GM19328 (cell line): Measurements from ENCODE around the gene SQOR.
"Not testable (repeated sequence)": the region's sequence is repeated elsewhere in the genome, so short reads cannot be mapped to it uniquely, and the experiment has no call there.

Source experiments
- ATAC-seq: cut with Tn5 transposase; IDR thresholded peaks from one replicate; pipeline ENCODE4 v1.9.1; 2021; ENCODE audit warnings: mild to moderate bottlenecking, moderate library complexity; ENCODE audit not compliant: unreplicated experiment

Gene SQOR

GRCh38 chr15:45630917-45631691 lies 3.7 kb upstream of the SQOR start:
- no peak for ATAC-seq

- no peak for ATAC-seq
Observed at GRCh38 chr15:45631776-45632175, 3.1 kb upstream of the SQOR start.

DNA sequence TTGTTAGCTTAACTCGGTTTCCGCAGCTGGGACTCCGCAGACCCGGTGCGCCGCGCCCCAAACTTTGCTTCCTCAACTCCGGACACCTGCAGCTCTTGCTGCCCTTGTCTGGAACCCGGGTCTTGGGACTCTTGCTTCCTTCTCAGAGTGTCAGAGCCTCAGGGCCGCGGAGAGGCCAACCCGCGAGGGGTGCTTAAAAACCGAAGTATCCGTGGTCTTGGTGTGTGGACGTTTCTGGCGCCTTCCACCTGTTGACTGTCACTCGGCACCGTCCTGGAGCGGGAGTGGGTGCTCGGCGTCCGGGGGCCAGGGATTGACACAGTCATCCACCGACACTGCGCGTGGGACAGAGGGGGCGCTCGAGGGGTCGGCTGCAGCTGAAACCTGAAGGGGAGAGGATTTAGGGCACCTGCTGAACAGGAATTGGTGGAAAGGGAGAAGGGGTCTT lies 386 bp downstream of the SQOR start:
- ATAC-seq: peak; percentile 31

DNA sequence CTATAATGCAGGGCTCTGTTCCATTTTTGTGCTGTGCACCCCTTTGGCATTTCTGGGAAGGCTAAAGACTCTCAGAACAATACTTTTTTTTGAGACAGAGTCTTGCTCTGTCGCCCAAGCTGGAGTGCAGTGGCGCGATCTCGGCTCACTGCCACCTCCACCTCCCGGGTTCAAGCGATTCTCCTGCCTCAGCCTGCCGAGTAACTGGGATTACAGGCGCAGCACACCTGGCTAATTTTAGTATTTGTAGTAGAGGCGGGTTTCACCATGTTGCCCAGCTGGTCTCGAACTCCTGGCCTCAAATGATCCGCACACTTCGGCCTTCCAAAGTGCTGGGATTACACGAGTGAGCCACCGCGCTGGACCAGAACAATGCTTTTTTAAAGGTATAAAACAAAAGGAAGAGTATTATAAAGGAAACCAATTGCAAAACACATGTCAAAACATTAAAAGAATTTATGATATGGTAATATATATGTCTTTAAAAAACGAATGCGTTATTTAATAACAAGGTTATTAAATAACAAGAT lies 999 bp downstream of the SQOR start:
- ATAC-seq: no peak

GRCh38 chr15:45637141-45637540 lies 2.3 kb downstream of the SQOR start:
- ATAC-seq: no peak

- ATAC-seq: no peak
Observed at GRCh38 chr15:45637552-45638033, 2.8 kb downstream of the SQOR start.

DNA sequence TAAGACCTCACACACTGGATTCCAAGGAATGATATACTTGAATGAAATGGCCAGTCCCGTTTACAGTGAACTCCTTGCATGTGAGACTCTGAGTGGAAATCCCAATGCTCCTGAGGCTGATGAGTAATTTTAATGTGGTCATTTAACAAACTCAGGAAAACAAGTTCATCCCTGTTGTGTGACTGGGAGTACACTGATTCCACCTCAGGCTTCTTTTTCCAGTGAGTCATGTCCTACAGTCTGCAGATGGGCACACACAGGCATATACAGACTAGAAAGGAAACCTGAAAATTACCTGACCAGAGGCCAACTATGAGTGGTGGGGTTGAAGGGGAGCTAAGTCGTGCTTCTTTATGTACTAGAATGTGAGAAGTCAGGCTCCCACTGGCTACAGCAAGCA lies 5.8 kb downstream of the SQOR start:
- ATAC-seq: no peak

- no peak for ATAC-seq
Observed at GRCh38 chr15:45641374-45641781, 6.5 kb downstream of the SQOR start.

DNA sequence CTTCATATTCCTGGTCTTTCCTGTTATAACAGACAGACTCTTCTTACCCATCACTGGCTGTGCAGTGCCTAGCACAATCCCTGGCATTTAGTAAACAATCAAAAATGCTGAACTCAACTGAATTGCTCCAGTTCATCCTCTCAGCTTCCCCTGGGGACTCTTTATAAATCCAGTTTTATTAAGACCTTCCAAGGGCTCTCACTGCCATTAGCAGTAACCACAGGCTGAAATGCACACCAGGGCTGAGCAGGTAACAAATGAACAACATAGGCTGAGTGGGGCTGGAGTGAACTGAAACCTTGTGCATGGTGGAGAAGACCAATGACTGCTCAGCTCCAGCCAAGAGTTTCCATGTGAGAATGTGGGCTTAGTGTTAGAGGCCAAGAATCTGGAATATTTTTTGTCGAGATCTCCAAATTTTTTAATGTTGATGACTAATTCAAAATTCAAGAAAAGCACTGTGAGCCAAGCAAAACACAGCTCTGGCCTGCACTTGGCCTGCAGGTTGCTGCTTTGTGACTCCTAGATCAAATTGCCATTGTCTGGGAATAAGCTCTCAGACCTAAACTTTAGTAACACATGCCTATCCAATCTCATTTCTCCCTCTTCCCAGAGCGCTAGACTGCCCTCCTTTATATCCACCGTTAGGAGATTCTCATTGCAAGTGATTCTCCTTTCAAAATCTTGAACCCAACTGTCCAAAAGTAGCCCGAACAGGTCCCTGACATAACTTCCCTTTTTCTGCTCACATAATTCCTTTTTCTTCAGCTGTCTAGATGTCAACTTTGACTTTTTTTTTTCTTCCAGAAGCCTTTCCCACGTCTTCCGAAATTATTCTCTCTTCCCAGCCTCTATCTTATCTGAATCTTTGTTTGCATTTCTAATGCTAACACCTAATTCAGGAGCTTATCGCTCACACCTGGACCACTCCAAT lies 7.4 kb downstream of the SQOR start:
- ATAC-seq: no peak

GRCh38 chr15:45644437-45644836 lies 9.6 kb downstream of the SQOR start:
- ATAC-seq: no peak

- ATAC-seq: no peak
Observed at GRCh38 chr15:45645026-45645980, 10.5 kb downstream of the SQOR start.

DNA sequence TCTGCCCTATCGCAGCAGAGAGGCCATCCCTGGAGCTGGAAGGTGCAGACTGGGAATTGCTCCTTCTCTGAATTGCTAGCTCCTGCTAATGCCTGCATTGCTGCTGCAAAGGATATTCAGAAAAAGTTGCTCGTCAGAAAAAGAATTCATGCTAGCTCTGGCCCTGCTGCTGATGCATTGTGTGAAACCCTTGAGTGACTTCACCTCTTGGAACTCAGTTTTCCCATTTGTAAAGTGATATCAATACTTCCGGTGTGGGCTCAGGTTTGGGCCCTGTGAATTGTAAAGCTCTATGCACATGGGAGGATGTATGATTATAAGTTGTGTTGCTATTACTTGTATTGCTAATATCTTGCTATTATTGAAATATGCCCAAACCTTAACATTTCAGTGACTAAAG lies 11.4 kb downstream of the SQOR start:
- ATAC-seq: no peak

- ATAC-seq: no peak
Observed at GRCh38 chr15:45647828-45648227, 13.0 kb downstream of the SQOR start.

DNA sequence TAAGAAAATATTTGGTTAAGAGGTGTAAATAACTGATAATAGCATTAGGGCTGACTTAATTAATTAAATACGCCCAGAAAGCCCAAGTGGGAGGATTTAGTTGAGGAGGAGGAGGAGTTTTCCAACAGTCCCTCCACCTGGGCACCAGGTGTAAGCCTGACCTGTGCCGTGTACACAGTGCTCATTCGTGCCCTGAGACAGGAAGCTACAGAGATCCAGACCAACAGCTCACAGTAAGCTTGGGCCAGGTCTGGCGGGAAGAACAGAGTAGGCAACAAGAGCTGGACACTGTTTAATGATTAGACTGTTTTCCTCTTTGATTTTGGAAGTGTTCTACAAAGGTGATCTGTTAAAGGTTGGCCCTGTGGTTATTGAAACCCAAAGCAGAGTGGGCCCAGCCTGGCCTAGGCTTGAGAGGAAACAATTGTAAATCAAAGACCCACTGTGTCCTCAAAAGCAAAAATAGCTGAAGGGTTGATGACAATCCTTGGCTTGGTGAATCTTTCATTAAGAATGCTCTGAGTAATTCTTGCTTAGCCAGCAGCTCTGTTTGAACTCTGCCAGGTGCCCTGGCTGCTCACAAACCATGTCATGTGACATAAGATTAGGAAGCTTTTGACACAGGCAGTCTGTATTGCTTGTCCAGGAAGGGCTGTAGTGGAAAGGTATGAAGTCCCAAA lies 13.8 kb downstream of the SQOR start:
- no peak for ATAC-seq

GRCh38 chr15:45650007-45650406 lies 15.2 kb downstream of the SQOR start:
- ATAC-seq: not testable (repeated sequence)

- ATAC-seq: no peak
Observed at GRCh38 chr15:45650889-45651525, 16.2 kb downstream of the SQOR start.

- ATAC-seq: no peak
Observed at GRCh38 chr15:45653702-45654424, 19.0 kb downstream of the SQOR start.

GRCh38 chr15:45654749-45655148 lies 19.9 kb downstream of the SQOR start:
- no peak for ATAC-seq

DNA sequence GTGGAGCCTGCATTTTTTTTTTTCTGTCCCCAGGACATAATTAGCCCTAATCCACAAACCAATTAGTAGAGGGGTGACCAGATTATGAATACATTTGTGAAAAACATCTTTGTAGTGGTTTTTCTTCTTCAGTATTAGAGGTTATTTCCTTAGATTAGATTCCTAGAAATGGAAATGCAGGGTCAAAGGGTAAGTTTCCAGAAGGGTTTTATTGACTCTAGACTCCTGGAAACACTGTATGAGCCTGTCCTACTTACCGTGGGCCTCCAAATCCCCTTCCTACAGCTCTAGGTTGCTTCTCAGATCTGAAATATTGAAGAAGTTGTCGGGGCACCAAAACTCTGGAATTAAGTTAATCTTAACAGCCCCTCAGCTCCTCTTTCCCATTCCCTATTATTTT lies 22.4 kb downstream of the SQOR start:
- ATAC-seq: no peak
